NCI-H187 (cell line): ENCODE measurements around the gene CHRD.

Source experiments
- DNase-seq, 2 experiments: peaks; one replicate each; lab custom pipeline; 2025; lab: John Stamatoyannopoulos, UW

CHRD gene

DNA sequence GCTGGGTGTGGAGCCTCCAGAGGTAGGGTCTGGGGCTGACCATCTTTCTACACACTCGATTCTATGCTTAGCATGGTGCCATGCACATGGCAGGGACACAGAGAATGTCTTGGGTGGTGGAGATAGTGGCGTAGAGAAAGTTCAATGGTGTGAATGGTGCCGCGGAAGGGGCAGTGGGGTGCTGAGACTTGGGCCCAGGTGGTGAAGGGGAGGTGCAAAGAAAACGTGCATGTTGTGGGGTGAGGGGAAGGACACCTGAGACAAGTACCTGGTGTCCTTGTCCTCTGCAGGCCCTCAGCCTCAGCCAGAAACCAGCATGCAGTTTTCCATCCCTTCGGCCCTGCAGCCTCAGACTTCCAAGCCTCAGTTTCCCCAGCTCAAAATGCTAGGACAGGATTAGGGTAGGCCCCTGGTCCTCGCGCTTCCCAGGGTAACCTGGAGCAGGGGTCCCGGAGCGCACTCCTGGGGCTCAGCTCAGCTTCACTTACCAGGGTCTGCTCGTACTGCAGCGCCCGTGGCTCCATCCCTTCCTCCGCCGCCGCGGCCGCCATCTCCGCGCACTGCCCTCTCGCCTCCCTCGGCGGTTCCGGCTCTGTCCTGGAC is 18.8 kb upstream of the CHRD start:
- no peak for DNase-seq

DNA sequence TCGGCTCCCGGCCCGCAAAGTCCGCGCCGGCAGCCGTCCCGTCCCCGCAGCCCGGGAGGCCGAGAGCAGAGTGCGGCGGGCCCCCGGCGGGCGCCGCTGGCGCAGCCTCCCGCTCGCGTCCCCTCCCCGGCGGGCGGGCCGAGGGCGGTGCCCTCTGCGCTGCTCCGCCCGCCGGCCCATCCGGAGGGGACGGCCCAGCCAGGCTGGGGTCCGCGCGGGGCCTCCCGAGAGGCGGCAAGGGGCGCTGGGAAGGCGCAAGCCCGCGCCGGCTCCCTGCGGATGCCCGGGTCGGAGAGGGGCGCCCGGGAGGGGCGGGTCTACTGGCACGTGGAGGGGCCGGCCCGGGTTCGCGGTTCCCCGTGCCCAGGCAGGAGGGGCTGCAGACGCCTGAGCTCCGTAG is 18.3 kb upstream of the CHRD start, which contains the start of the genes CLCN2 and POLR2H:
Gene CLCN2 (minus strand): TSS at position 74 of the 400 bp plus-strand sequence. CDS start 126 bp downstream, outside the sequence.
Gene POLR2H (plus strand): TSS at position 179 of the 400 bp plus-strand sequence. CDS start 1,783 bp downstream, outside the sequence.
- peak in 1 of 2 experiments; percentile 17 for DNase-seq

DNA sequence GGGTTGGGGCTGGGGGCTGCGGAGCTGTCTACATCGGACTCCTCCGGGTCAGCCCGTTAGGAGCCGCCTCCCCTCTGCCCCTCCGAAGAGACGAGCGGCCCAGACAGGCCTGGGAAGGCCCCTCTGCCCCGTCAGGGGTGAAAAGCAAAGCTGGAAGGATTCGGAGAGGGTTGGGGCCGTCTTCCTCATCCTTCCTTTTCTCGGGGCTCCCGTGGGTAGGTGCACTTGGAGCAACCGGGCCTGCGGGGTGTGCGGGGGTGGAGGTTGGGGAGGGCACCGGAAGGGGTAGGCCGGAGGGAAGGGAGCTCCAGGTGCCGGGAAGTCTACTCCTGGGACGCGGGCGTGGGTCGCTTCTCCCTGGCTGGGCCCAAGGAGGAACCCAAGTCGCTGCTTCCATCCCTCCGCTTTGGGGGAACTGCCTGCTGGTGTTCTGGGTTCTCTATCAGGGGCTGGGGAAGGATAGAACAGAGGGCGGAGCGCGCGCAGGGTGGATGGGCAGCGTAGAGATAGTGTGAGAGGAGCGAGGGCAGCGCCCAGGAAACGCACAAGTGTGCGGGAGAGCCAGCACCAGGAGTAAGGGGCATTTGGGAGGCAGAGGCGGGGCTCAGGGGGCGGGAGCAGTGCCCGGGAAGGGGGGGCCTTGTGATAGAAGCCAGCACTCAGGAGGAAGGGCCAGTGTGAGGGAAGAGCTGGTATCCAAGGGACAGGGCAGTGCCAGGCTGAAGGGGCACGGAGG is 17.8 kb upstream of the CHRD start:
- no peak for DNase-seq

DNA sequence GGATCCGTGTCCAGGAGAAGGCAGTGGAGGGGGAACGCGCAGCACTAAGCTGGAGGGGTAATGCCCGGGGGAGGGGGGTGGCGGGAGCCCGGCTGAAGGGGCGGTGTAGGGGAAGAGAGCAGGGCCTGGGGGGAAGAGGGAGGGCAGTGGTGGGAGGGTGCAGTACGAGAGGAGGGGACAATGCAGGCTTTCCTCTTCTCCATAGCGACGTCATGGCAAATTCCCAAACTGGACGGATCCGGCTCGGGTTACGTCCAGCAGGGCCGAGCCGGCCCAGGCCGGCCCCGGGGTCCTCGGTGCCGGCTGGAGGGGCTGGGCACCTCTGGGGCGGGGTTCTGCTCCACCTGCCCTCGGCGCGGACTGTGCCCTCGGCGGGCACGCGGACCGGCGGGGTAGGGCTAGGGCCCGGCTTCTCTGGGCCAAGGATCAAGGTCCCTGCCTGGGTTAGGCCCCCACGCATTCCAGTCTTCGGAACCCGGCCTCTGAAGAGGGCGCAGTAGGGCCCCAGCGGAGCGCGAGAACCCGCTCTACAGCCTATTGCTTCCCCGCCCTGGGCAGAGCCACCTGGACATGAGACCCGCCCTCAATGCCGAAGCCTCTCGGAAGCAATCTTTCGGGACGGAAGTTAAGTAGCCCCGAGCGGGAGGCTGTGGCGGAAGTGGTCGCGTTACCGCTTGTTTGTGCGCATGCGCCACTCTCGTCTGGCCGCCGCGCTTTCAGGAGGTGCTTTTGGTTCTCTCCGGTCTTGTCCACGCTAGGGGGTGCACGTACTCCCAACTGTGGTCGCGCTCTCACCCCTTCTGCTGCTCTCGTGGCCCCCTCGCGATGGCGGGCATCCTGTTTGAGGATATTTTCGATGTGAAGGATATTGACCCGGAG is 16.9 kb upstream of the CHRD start:
- peak; percentile 80 to 96 for DNase-seq

DNA sequence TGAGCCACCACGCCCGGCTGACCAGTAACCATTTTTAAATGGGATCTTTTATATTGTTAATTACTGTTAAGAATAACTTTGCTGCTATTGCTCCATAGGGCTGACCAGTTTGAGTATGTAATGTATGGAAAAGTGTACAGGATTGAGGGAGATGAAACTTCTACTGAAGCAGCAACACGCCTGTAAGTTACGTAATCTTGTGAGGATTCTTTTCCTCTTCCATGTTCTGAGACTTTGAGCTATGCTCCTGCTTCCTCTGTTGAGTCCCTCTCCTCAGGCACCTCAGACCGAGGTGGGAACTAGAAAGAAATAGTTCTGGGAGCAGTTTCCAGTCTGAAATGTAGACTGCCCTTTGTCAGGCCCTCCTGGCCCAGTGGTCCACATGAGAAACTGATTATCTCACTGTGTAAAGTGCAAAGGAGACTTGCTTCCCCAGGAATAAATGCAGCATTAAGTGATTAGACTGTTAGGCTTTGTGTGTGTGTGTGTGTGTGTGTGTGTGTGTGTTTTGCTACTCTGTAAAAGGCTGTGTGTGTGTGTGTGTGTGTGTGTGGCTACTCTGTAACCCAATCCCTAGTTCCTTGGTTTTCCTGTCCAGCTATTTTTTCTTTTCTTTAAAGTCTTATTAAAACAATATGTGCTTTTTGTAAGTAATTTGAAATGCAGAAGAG is 13.1 kb upstream of the CHRD start:
- DNase-seq, result no peak

DNA sequence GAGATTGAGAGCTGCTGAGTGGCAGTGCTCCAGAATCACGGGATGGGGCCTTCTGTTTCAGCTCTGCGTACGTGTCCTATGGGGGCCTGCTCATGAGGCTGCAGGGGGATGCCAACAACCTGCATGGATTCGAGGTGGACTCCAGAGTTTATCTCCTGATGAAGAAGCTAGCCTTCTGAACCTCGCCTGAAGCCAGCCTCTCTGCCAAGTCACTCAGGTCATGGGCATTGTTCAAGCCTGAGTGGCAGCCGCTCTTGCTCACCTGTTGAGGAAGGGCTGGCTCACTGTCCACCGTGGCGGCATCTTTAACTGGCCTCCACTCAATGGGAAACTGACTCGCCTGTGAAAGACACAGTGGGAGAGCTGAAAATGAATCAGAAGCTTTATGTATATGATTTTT is 11.7 kb upstream of the CHRD start:
- DNase-seq, result no peak

DNA sequence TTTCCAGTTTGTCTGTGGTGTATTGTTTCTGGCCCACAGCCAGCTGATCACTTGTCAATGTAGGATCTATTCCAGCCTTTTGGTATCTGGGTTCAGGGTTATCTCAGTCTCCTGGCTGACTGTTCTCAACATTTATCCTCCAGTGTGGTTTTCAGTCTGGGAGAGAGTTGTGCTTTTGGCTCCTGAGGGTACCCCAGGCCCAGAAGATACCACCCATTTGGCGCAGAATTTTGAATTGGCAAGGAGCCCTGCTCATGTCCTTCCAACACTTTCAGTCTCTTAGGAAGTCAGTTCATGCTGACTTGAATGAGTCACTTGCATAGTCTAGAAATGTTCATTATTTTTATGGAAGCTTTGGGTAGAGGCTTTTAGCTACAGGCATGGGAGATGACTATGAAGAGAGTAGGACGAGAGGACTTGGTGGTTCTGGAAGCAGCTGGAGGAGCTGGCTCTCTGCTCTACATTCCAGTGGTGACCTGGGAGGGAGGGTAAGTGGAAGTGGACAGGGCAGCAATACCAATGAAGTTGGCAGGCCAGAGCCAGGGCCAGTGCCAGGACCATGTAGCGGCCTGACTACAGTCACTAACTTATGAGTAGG is 11.2 kb upstream of the CHRD start:
- no peak for DNase-seq

DNA sequence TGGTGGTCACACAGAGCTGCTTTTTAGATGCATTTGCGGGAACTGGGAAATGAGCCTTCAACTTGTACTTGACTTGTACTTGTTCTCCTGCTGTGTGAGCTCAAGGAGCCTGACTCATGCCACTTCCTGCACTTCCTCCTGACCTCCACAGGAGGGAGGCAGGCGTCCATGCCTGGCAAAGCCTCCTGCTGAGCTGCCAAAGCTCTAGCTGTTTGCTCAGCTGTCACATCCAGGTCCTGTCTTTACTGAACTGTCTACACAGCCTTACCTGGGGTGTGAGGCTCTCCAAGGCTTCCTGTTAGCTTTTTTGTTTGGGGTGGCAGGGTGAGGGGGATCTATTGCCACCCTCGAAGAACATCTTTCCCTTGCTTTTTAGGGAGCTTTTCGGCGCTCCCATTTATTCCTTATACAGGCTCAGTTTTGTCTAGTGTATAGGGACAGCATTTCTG is 8.3 kb upstream of the CHRD start:
- peak; percentile 28 to 61 for DNase-seq

DNA sequence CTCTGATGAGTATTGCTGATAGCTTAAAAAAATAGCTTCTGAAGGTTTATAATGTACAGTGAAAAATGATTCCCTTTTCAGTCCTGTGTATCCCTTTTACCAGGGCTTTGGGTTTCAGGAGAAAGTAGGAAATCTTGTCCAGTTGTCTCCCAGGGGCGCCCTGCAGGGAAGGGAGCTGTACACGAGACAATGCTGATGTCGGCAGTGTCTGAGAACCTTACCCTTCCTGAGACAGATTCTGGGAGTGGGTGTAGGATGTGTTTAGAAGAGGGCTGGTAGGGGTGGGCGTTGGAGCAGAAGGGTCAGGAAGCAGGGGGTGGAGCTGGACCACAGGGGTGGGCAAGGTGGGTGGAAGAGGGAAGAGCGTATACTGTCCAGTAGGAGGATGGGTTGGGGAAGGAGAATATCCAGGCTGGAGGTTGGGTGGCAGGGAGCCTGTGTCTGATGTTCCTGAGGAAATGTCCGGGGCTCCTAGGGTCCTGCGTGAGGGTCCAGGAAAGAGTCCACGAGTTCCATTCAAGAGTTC is 7.5 kb upstream of the CHRD start:
- no peak for DNase-seq

DNA sequence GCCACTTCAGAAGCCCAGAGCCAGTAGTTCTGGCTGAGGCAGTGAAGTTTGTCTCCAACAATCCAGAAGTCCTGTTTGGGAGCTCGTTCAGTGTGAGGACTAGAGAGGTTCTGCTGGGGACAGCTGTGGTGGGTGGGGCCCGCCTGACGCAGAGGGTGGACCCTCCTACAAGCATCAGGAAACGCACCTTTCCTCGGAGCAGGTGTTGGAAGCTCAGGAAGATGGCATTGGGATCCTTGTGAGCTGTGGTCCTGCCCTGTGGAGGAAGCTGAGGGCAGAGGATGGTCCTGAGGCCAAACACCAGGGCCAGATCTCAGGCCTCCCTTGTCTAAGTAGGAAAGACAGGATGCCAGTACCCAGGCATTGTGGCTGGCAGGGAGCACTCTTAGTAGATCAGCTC is 6.9 kb upstream of the CHRD start:
- no peak for DNase-seq

DNA sequence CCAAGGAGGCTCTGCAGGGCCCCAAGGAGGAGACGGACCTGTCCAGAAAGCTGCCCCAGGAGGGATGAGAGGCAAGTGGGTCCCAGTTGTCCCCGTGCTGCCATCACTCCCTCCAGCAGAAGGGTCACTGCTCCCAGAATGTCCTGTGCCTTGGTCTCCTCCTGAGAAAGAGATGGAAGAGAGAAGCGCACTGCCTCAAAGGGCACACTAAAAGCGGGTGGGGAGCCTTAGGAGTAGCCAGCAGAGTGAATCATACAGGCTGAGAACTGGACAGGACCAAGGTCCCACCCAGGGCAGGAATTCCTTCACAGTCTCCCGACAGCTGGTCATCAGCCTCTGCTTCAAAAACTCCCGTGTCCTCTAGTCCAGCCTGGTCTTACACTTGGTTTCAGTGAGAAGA is 6.4 kb upstream of the CHRD start:
- no peak for DNase-seq

DNA sequence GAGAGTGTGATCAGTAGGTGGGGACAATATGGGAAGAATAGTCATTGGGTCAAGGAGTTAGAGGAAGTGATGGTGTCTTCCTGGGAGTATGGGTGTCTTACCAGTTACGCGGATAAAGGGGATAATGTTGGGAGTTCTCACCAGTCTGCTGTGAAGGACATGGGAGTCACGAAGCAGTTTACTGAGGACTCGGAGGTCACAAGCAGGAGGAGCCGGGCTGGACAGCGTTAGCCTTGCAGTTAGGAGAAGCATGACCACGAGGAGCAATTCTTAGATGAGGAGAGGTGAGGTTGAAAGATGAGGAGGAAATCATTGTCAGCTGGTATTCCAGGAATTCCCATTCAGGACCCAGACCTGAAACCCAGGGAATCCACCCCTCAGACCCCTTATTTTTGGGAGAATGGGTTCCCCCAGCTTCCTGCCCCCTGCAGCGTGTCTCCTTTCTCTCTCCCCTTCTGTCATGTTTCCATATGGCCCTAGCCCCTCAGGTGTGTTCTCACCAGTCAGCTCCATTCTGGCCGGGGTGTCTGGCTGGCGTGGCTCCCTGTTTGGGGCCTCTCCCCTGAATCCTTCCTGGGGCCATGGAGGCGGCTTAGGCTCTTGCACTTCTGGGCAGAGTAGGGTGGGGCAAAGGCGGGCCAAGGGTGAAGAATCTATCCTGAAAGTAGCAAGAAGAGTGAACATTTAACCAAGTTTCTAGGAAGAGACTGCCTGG is 4.0 kb upstream of the CHRD start:
- no peak for DNase-seq

DNA sequence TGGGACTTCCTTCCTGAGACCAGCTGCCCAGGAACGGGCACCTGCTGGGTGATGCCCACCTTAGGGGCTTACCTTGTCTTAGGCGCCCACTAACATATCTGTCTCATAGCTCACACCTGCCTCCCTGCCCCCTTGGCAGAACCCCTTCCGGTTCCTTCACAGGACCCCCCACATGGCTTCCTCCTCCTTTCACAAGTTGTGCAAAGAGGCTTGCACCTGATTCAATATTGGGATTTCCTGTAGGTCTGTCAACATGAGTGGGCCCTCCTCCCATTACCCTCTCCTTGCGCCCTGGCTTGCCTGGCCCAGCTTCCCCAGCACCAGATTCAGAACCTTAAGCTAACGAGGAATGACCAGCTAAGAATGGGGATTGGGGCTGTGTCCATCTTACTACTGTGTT is 2.5 kb upstream of the CHRD start:
- DNase-seq, result no peak

DNA sequence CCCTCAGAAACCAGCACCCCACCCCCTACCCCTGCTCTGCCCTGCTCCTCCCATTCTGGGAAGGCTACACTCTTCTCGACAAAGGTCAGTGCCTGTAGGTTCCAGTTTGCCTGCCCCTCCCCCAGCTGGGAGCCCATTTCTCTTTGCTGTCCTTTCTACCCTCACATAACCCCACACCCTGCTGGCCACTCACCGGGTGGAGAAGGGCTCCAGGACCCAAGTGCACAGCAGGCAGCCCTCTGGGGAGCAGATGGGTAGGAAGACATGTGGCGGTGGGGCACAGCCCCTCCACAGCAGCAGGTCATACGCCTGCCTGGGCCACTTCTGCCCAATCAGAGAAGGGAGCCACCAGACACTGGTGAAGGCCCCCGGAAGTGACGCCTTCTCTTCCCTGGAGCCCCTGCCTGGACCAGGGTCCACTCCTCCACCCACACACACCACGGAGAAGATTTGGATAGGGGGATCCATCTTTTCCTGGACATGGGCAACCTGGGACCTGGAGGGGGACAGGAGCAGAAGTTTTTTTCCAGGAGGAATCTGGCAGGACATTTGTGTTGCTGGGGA is 1.9 kb upstream of the CHRD start, which contains the start of gene THPO:
Gene THPO (minus strand): TSS at position 326 of the 564 bp plus-strand sequence. CDS start 1,948 bp downstream, outside the sequence.
- no peak for DNase-seq

DNA sequence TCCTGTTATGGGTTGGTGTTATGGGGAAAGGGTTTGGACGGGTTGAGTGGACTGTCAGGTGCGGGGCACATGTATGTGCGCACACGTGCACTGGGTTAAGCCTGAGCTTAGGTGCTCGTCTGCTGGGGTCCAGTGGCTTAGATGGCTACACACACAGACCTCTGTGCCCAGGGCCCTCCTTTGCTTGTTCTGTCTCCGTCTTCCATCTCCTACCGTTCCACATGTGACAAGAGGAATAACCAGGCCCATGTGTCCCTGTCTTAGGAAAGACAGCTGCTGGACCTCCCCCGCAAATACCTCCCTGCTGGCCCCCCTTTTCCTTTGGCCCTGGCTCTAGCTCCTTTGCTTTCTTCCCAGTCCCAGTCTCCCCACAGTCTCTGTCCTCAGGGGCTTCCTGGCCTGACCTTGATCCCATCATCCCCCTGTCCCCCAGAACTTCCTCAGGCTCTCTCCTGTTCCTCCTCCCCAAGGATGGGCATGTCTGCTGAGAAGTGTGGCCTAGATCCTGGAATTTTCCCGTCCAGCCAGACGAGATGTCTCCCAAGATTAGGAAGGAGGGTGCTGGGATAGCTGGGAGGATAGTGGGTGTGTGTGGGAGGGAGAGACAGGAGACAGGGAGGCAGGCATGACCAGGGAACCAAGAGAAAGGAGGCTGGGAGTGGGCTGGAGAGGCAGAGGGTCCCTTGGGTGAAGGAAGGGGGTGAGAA is 1.1 kb upstream of the CHRD start:
- DNase-seq, result no peak

DNA sequence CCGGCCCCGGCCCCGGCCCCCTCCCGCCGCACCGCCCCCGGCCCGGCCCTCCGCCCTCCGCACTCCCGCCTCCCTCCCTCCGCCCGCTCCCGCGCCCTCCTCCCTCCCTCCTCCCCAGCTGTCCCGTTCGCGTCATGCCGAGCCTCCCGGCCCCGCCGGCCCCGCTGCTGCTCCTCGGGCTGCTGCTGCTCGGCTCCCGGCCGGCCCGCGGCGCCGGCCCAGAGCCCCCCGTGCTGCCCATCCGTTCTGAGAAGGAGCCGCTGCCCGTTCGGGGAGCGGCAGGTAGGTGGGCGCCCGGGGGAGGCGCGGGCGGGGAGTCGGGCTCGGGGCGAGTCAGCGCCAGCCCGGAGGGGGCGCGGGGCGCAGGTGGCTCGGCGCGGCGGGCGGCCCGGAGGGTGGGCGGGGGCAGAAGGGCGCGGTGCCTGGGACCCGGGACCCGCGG is 352 bp downstream of the CHRD start:
- no peak for DNase-seq

DNA sequence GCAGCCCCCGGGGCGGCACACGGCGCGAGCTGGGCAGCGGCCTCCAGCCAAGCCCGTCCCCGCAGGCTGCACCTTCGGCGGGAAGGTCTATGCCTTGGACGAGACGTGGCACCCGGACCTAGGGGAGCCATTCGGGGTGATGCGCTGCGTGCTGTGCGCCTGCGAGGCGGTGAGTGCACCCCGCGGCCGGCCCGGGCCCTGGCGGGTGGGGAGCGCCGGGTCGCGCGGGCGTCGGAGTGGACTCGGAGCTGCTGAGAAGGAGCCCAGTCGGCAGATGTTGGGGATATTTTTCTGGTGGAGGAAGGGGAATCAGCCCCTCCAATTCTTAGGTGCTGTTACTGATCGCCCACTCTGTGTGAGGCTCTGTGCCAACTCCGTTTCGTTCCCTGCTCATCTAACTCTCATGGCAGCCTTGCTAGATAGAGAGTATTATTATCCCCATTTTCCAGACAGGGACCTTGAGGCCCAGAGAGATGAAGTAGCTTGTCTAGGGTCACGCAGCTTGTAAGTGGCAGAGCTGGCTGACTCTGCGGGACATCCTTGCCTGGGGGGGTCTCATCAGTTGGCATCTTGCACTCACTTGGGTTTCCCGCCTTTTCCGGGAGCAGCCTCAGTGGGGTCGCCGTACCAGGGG is 890 bp downstream of the CHRD start:
- no peak for DNase-seq

DNA sequence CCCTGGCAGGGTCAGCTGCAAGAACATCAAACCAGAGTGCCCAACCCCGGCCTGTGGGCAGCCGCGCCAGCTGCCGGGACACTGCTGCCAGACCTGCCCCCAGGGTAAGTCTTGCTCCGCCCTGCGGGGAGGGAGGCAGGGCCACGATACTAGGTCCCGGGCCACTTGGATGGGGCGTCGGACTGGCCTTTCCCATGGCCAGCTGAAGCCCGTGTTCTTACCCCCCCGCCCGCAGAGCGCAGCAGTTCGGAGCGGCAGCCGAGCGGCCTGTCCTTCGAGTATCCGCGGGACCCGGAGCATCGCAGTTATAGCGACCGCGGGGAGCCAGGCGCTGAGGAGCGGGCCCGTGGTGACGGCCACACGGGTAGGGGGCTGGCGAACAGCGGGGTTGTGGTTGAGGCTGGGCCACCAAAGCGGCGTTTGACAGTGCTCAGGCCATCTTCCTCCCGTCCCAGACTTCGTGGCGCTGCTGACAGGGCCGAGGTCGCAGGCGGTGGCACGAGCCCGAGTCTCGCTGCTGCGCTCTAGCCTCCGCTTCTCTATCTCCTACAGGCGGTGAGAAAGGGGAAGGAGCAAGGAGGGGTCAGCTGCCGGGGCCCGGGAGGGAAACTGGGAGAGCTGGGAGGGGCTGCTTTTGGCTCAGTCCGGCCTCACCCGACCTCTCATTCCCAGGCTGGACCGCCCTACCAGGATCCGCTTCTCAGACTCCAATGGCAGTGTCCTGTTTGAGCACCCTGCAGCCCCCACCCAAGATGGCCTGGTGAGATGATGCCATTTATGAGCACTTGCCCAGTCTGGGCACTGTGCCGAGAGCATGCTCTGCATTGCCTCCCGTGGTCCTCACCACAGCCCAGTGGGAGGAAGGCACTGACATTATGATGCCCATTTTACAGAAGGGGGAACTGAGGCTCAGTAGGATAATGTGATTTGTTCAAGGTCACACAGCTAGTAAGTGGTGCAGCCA is 1.7 kb downstream of the CHRD start:
- DNase-seq, result no peak
